Peyer's patch (tissue), 4 donors: ENCODE results near the gene SEC61A2. TPM values are rescaled to one million over a fixed set of nuclear protein-coding genes. Genes with fewer than 3 reads are reported as not detected.
"Not testable (repeated sequence)": the region's sequence is repeated elsewhere in the genome, so short reads cannot be mapped to it uniquely, and the experiment has no call there.

Source experiments
- DNase-seq, 3 donors: peaks; one replicate each; pipeline ENCODE4 v3.0.0-alpha.2; 2017 to 2019
- H3K27ac ChIP-seq, 4 donors: fragments of 200-600 bp; sonication (generic); one replicate each; pipeline ENCODE4 v1.5.1; 2016 to 2019
- H3K27me3 ChIP-seq, 2 donors: fragments of 200-600 bp; sonication (generic); one replicate each; pipeline ENCODE4 v1.5.1; 2019
- H3K36me3 ChIP-seq, 3 donors: fragments of 200-600 bp; sonication (generic); one replicate each; pipeline ENCODE4 v1.5.1; 2016 to 2019
- H3K4me1 ChIP-seq, 4 donors: fragments of 200-600 bp; sonication (generic); one replicate each; pipeline ENCODE4 v1.5.1; 2016 to 2019
- H3K4me3 ChIP-seq, 4 donors: fragments of 200-600 bp; sonication (generic); 1 replicate in 3 of 4; 2 replicates in 1 of 4; pipeline ENCODE4 v1.5.1; 2016 to 2019; ENCODE audit warnings: mild to moderate bottlenecking in 1 of 4
- H3K9me3 ChIP-seq, 4 donors: fragments of 200-600 bp; sonication (generic); one replicate each; pipeline ENCODE4 v1.5.1; 2016 to 2019; ENCODE audit warnings: mild to moderate bottlenecking in 1 of 4
- CTCF ChIP-seq, 6 experiments: fragments of 450-650 bp in 4 of 6; fragments of 200-600 bp in 2 of 6; sonication (generic) in 1 of 6; IDR thresholded peaks; one replicate each; pipeline ENCODE4 v1.5.1; 2017 to 2019; ENCODE audit warnings: antibody characterized with exemption in 6 of 6, mild to moderate bottlenecking in 3 of 6, moderate library complexity in 1 of 6
- POLR2A ChIP-seq, 2 donors: fragments of 450-650 bp; IDR thresholded peaks; one replicate each; pipeline ENCODE4 v1.5.1; 2017; ENCODE audit warnings: antibody characterized with exemption in 2 of 2, mild to moderate bottlenecking in 2 of 2, moderate library complexity in 2 of 2
- total RNA-seq, 4 donors: library from RNA; depleted of rRNA; stranded (reverse); fragments of >200 nt; gene quantifications; one replicate each; pipeline ENCODE4 v1.1.0, GENCODE V29; 2016

Gene SEC61A2
- total RNA-seq, 4 donors from 2014 or later = 1.4 to 8.3 (median 5.2) TPM

- Histone ChIP-seq H3K4me3 (no peak overlapping the region), H3K36me3 (peaks cover 0 to 57% (median 0%) of the 10 kb centered on the region in 3 donors)
- TF ChIP-seq POLR2A (IDR thresholded peaks at IDR 0.05) = no peak
- TF ChIP-seq CTCF (IDR thresholded peaks at IDR 0.05) = no peak
Observed at GRCh38 chr10:12160664-12161063, 31.2 kb downstream of the SEC61A2 start.

GRCh38 chr10:12162927-12163326 is 33.5 kb downstream of the SEC61A2 start:
- Histone ChIP-seq H3K27me3 (no peaks in the 10 kb centered on the region), H3K4me1 (no peaks in the 10 kb centered on the region), H3K27ac (no peak overlapping the region), H3K4me3 (no peak overlapping the region), H3K36me3 (peaks cover 0 to 67% (median 0%) of the 10 kb centered on the region in 3 donors), H3K9me3 (no peaks in the 10 kb centered on the region)
- no peak for TF ChIP-seq CTCF (IDR thresholded peaks at IDR 0.05)
- no peak for DNase-seq

More at GRCh38 chr10:12160664-12161063, 31.2 kb downstream of the SEC61A2 start:
- DNase-seq = no peak
- H3K27me3 ChIP-seq = no peaks in the 10 kb centered on the region
- no peak overlapping the region for H3K27ac ChIP-seq
- no peaks in the 10 kb centered on the region for H3K9me3 ChIP-seq
- H3K4me1 ChIP-seq = no peaks in the 10 kb centered on the region

GRCh38 chr10:12164085-12164484 is 34.6 kb downstream of the SEC61A2 start:
- H3K36me3 ChIP-seq = peaks cover 0 to 67% (median 0%) of the 10 kb centered on the region in 3 donors
- H3K27ac ChIP-seq = no peak overlapping the region
- H3K27me3 ChIP-seq = no peaks in the 10 kb centered on the region
- DNase-seq = no peak
- no peaks in the 10 kb centered on the region for H3K9me3 ChIP-seq
- H3K4me1 ChIP-seq = no peaks in the 10 kb centered on the region
- no peak overlapping the region for H3K4me3 ChIP-seq
- TF ChIP-seq POLR2A (IDR thresholded peaks at IDR 0.05) (no peak), CTCF (IDR thresholded peaks at IDR 0.05) (no peak)

- TF ChIP-seq CTCF (IDR thresholded peaks at IDR 0.05) (no peak), POLR2A (IDR thresholded peaks at IDR 0.05) (no peak)
- no peaks in the 10 kb centered on the region for H3K27me3 ChIP-seq
- H3K4me1 ChIP-seq = no peaks in the 10 kb centered on the region
- H3K4me3 ChIP-seq = no peak overlapping the region
- H3K27ac ChIP-seq = no peak overlapping the region
- no peak for DNase-seq
- H3K36me3 ChIP-seq = peaks cover 0 to 73% (median 0%) of the 10 kb centered on the region in 3 donors
- no peaks in the 10 kb centered on the region for H3K9me3 ChIP-seq
Observed at GRCh38 chr10:12165036-12165435, 35.6 kb downstream of the SEC61A2 start.

- Histone ChIP-seq H3K27me3 (no peaks in the 10 kb centered on the region), H3K4me3 (no peak overlapping the region), H3K27ac (no peak overlapping the region), H3K9me3 (no peaks in the 10 kb centered on the region), H3K4me1 (no peaks in the 10 kb centered on the region), H3K36me3 (peaks cover 0 to 79% (median 0%) of the 10 kb centered on the region in 3 donors)
- DNase-seq = no peak
- TF ChIP-seq CTCF (IDR thresholded peaks at IDR 0.05) (no peak), POLR2A (IDR thresholded peaks at IDR 0.05) (no peak)
Observed at GRCh38 chr10:12165999-12166775, 36.7 kb downstream of the SEC61A2 start.

GRCh38 chr10:12171512-12171911 is 42.0 kb downstream of the SEC61A2 start:
- DNase-seq, H3K4me1 ChIP-seq, H3K27me3 ChIP-seq, H3K27ac ChIP-seq, H3K4me3 ChIP-seq, H3K9me3 ChIP-seq: not testable (repeated sequence)
- peaks cover 0 to 97% (median 0%) of the 10 kb centered on the region in 3 donors for H3K36me3 ChIP-seq
